ENCODE measurements around the gene IDH2.

- TF ChIP-seq POLR2A (IDR thresholded peaks at IDR 0.05; ENCODE audit: low read depth, low read length), result no peak
- no peak for TF ChIP-seq CTCF (IDR thresholded peaks at IDR 0.05; ENCODE audit: extremely low read depth in 1 of 2, insufficient read depth in 1 of 2, low read depth in 1 of 2, low read length in 2 of 2)
- TF ChIP-seq POLR2AphosphoS5 (IDR thresholded peaks at IDR 0.05; ENCODE audit: insufficient read depth, low read depth, low read length), result peak; percentile 13
- peak; percentile 79 for TF ChIP-seq MAX (IDR thresholded peaks at IDR 0.05; ENCODE audit: insufficient read depth, insufficient read length)
- no peak for TF ChIP-seq EZH2 (IDR thresholded peaks at IDR 0.05; ENCODE audit: borderline replicate concordance, low read depth, low read length, severe bottlenecking)
- peak; percentile 89 for TF ChIP-seq MYC (IDR thresholded peaks at IDR 0.05; ENCODE audit: low read depth, low read length)
- TF ChIP-seq JUN (IDR thresholded peaks at IDR 0.05; ENCODE audit: borderline replicate concordance, insufficient read depth, insufficient read length, low read depth), result no peak
These were observed 67.0 kb downstream of the IDH2 start for GRCh38 chr15:90035095-90035839.

Measured in endothelial cell of umbilical vein (primary cell).